ENCODE measurements around the gene NAV1.

DNA sequence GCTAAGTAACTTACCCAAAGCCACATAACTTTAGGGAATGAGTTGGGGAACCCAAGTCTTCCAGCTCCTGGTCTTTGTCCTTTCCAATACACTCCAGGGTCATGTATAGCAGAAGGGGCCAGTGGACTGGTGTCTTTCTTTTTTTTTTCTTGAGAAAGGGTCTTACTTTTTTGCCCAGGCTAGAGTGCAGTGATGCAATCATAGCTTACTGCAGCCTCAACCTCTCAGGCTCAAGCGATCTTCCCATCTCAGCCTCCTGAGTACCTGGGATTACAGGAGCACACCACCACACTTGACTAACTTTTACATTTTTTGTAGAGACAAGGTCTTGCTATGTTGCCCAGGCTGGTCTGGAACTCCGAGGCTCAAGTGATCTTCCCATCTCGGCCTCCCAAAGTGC is 12.2 kb downstream of the NAV1 start:
- TF ChIP-seq, protein P1, sequence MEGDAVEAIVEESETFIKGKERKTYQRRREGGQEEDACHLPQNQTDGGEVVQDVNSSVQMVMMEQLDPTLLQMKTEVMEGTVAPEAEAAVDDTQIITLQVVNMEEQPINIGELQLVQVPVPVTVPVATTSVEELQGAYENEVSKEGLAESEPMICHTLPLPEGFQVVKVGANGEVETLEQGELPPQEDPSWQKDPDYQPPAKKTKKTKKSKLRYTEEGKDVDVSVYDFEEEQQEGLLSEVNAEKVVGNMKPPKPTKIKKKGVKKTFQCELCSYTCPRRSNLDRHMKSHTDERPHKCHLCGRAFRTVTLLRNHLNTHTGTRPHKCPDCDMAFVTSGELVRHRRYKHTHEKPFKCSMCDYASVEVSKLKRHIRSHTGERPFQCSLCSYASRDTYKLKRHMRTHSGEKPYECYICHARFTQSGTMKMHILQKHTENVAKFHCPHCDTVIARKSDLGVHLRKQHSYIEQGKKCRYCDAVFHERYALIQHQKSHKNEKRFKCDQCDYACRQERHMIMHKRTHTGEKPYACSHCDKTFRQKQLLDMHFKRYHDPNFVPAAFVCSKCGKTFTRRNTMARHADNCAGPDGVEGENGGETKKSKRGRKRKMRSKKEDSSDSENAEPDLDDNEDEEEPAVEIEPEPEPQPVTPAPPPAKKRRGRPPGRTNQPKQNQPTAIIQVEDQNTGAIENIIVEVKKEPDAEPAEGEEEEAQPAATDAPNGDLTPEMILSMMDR (IDR thresholded peaks at IDR 0.05; ENCODE audit: extremely low read depth in 1 of 2, insufficient read depth in 1 of 2, low read depth in 1 of 2, low read length in 2 of 2), result no peak
- no peak for TF ChIP-seq POLR2A (IDR thresholded peaks at IDR 0.05; ENCODE audit: low read depth, low read length)
- no peak for TF ChIP-seq POLR2AphosphoS5 (IDR thresholded peaks at IDR 0.05; ENCODE audit: insufficient read depth, low read depth, low read length)
- TF ChIP-seq, protein P2, sequence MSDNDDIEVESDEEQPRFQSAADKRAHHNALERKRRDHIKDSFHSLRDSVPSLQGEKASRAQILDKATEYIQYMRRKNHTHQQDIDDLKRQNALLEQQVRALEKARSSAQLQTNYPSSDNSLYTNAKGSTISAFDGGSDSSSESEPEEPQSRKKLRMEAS (IDR thresholded peaks at IDR 0.05; ENCODE audit: insufficient read depth, insufficient read length), result no peak
- TF ChIP-seq EZH2 (IDR thresholded peaks at IDR 0.05; ENCODE audit: borderline replicate concordance, low read depth, low read length, severe bottlenecking), result no peak
- TF ChIP-seq JUN (IDR thresholded peaks at IDR 0.05; ENCODE audit: borderline replicate concordance, insufficient read depth, insufficient read length, low read depth), result no peak
- TF ChIP-seq GATA2 (IDR thresholded peaks at IDR 0.05; ENCODE audit: insufficient read depth, insufficient read length, low read depth, low read length), result no peak
- no peak for TF ChIP-seq FOS (IDR thresholded peaks at IDR 0.05; ENCODE audit: borderline replicate concordance, insufficient read depth, low read length)
